ENCODE measurements around the gene SLC9A9.

SLC9A9 gene

DNA sequence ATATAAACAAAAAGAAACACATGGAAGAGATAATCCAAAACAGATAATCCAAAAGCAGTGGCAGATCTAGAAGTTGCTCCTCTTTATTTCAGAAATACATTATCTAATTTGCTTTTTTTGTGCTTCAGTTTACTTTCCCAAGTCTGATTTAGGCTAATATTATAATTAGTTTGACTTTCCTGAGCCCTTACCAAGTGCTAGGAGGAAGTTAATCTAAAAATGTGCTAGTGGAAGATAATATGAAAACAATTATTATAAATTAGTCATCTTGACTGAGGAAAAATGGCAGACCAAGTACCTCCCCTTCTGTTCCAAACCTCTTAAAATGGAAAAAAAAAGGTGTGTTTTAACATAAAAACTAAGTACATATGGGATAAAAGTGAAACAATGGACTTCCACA lies 17.5 kb downstream of the SLC9A9 start:
- H3K79me2 ChIP-seq (ENCODE audit: low read length): peaks cover 17% of the 10 kb centered on the region; the same call in 1 of the 2 replicates
- no peaks in the 10 kb centered on the region for H3K27me3 ChIP-seq (replicated peaks; ENCODE audit: insufficient read depth, low read length)
- TF ChIP-seq EZH2 (optimal IDR thresholded peaks at IDR 0.05; ENCODE audit: low read depth, low read length) (no peak), EZH2phosphoT487 (IDR thresholded peaks at IDR 0.05; ENCODE audit: low read length) (no peak)
- TF ChIP-seq, protein P1, sequence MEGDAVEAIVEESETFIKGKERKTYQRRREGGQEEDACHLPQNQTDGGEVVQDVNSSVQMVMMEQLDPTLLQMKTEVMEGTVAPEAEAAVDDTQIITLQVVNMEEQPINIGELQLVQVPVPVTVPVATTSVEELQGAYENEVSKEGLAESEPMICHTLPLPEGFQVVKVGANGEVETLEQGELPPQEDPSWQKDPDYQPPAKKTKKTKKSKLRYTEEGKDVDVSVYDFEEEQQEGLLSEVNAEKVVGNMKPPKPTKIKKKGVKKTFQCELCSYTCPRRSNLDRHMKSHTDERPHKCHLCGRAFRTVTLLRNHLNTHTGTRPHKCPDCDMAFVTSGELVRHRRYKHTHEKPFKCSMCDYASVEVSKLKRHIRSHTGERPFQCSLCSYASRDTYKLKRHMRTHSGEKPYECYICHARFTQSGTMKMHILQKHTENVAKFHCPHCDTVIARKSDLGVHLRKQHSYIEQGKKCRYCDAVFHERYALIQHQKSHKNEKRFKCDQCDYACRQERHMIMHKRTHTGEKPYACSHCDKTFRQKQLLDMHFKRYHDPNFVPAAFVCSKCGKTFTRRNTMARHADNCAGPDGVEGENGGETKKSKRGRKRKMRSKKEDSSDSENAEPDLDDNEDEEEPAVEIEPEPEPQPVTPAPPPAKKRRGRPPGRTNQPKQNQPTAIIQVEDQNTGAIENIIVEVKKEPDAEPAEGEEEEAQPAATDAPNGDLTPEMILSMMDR (IDR thresholded peaks at IDR 0.05; ENCODE audit: low read length): no peak
- no peaks in the 10 kb centered on the region for H3K36me3 ChIP-seq (replicated peaks; ENCODE audit: insufficient read depth, low read length)
- peak overlapping the region; percentile 34; the same call in 1 of the 2 replicates for H3K9ac ChIP-seq (ENCODE audit: low read length)
- peak overlapping the region; percentile 68; the same call in 1 of the 2 replicates for H3K27ac ChIP-seq (ENCODE audit: low read length)
- H3F3A ChIP-seq (ENCODE audit: insufficient read depth, low read length): peaks cover 32% of the 10 kb centered on the region
- no peak for DNase-seq
- H4K20me1 ChIP-seq (ENCODE audit: insufficient read depth, low read length): no peaks in the 10 kb centered on the region
- H3K4me2 ChIP-seq (ENCODE audit: low read depth, low read length): peak overlapping the region; percentile 68
- H3K4me1 ChIP-seq (ENCODE audit: low read length): peaks cover 46% of the 10 kb centered on the region
- H2AFZ ChIP-seq (ENCODE audit: low read length): no peak overlapping the region
- no peaks in the 10 kb centered on the region for H3K9me3 ChIP-seq (replicated peaks; ENCODE audit: insufficient read depth, low read length)
- H3K9me2 ChIP-seq (replicated peaks; ENCODE audit: insufficient read depth, low read length): no peaks in the 10 kb centered on the region
- H3K4me3 ChIP-seq (ENCODE audit: low read length): peak overlapping the region; percentile 44; the same call in 1 of the 2 replicates

- Histone ChIP-seq H3K36me3 (replicated peaks; ENCODE audit: insufficient read depth, low read length) (no peaks in the 10 kb centered on the region), H3F3A (ENCODE audit: insufficient read depth, low read length) (peaks cover 38% of the 10 kb centered on the region), H3K4me2 (ENCODE audit: low read depth, low read length) (peak overlapping the region; percentile 3; the same call in 1 of the 2 replicates), H3K4me3 (ENCODE audit: low read length) (no peak overlapping the region), H3K79me2 (ENCODE audit: low read length) (peaks cover 12% of the 10 kb centered on the region; the same call in 1 of the 2 replicates), H3K27ac (ENCODE audit: low read length) (no peak overlapping the region), H2AFZ (ENCODE audit: low read length) (no peak overlapping the region), H3K9me3 (replicated peaks; ENCODE audit: insufficient read depth, low read length) (no peaks in the 10 kb centered on the region), H3K9ac (ENCODE audit: low read length) (no peak overlapping the region), H3K4me1 (ENCODE audit: low read length) (peaks cover 51% of the 10 kb centered on the region), H4K20me1 (ENCODE audit: insufficient read depth, low read length) (no peaks in the 10 kb centered on the region), H3K9me2 (replicated peaks; ENCODE audit: insufficient read depth, low read length) (no peaks in the 10 kb centered on the region), H3K27me3 (replicated peaks; ENCODE audit: insufficient read depth, low read length) (no peaks in the 10 kb centered on the region)
- TF ChIP-seq, protein P1 (IDR thresholded peaks at IDR 0.05; ENCODE audit: low read length): no peak
- TF ChIP-seq EZH2phosphoT487 (IDR thresholded peaks at IDR 0.05; ENCODE audit: low read length): no peak
- no peak for TF ChIP-seq EZH2 (optimal IDR thresholded peaks at IDR 0.05; ENCODE audit: low read depth, low read length)
- peak; percentile 74 for DNase-seq
Measured at GRCh38 chr3:143830063-143830462, 18.2 kb downstream of the SLC9A9 start.

DNA sequence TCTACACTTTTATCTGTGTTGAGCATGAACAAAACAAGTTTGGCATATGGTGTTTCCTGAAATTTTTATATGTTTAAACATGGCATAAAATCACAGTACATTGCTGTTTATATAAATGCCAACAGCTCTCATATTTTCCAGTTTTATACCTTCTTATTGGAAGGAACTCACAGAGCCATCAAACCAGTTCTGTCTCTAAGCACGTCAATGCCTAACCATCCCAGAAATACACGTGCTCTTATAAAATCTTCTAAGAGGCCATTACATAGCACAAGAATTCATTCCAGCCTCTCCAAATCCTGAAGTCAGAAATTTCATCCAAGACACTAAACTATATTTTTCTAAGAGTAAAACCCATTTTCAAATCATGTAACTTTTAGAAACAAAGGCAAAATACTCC lies 20.8 kb downstream of the SLC9A9 start:
- Histone ChIP-seq H3K36me3 (replicated peaks; ENCODE audit: insufficient read depth, low read length) (no peaks in the 10 kb centered on the region), H3K4me1 (ENCODE audit: low read length) (peaks cover 58% of the 10 kb centered on the region), H2AFZ (ENCODE audit: low read length) (no peak overlapping the region), H3K9me2 (replicated peaks; ENCODE audit: insufficient read depth, low read length) (no peaks in the 10 kb centered on the region), H3K27ac (ENCODE audit: low read length) (no peak overlapping the region), H3K27me3 (replicated peaks; ENCODE audit: insufficient read depth, low read length) (no peaks in the 10 kb centered on the region), H3K9ac (ENCODE audit: low read length) (no peak overlapping the region), H3K9me3 (replicated peaks; ENCODE audit: insufficient read depth, low read length) (no peaks in the 10 kb centered on the region), H3K4me3 (ENCODE audit: low read length) (no peak overlapping the region), H4K20me1 (ENCODE audit: insufficient read depth, low read length) (no peaks in the 10 kb centered on the region), H3K4me2 (ENCODE audit: low read depth, low read length) (no peak overlapping the region), H3F3A (ENCODE audit: insufficient read depth, low read length) (peaks cover 36% of the 10 kb centered on the region), H3K79me2 (ENCODE audit: low read length) (peaks cover 4% of the 10 kb centered on the region)
- TF ChIP-seq, protein P1 (IDR thresholded peaks at IDR 0.05; ENCODE audit: low read length): no peak
- TF ChIP-seq EZH2phosphoT487 (IDR thresholded peaks at IDR 0.05; ENCODE audit: low read length) (no peak), EZH2 (optimal IDR thresholded peaks at IDR 0.05; ENCODE audit: low read depth, low read length) (no peak)
- no peak for DNase-seq
